KMS-11 (cell line): ENCODE results near the gene RAMP1.

Experiments used
- H2AFZ ChIP-seq: fragments of 200-600 bp; sonication (generic); 2 replicates; pipeline ENCODE4 v1.6.1; 2016; ENCODE audit warnings: antibody characterized with exemption, mixed run types, low read depth
- H3K27ac ChIP-seq: fragments of 200-600 bp; sonication (generic); 2 replicates; pipeline ENCODE4 v1.6.1; 2016; ENCODE audit warnings: mild to moderate bottlenecking, mixed run types
- H3K27me3 ChIP-seq: fragments of 200-600 bp; sonication (generic); 2 replicates; pipeline ENCODE4 v1.6.1; 2017; ENCODE audit warnings: mild to moderate bottlenecking, low read depth, mixed run types, moderate library complexity; ENCODE audit not compliant: insufficient read depth
- H3K36me3 ChIP-seq: fragments of 200-600 bp; sonication (generic); 2 replicates; pipeline ENCODE4 v1.6.1; 2017; ENCODE audit warnings: mild to moderate bottlenecking, mixed run types; ENCODE audit not compliant: insufficient read depth
- H3K4me1 ChIP-seq: fragments of 200-600 bp; sonication (generic); 2 replicates; pipeline ENCODE4 v1.6.1; 2016; ENCODE audit warnings: mild to moderate bottlenecking, low read depth, mixed run types; ENCODE audit not compliant: poor library complexity, severe bottlenecking
- H3K4me2 ChIP-seq: fragments of 200-600 bp; sonication (generic); 2 replicates; pipeline ENCODE4 v1.7.0; 2016; ENCODE audit warnings: mild to moderate bottlenecking, mixed run types
- H3K4me3 ChIP-seq: fragments of 200-600 bp; sonication (generic); IDR thresholded peaks from 2 replicates; pipeline ENCODE4 v1.6.1; 2017; ENCODE audit warnings: low read depth, low read length, mixed read lengths; ENCODE audit not compliant: insufficient read depth
- H3K79me2 ChIP-seq: fragments of 200-600 bp; sonication (generic); 2 replicates; pipeline ENCODE4 v1.6.1; 2016; ENCODE audit warnings: low read depth, mixed run types; ENCODE audit not compliant: insufficient read depth
- H3K9ac ChIP-seq: fragments of 200-600 bp; sonication (generic); 2 replicates; pipeline ENCODE4 v1.6.1; 2016; ENCODE audit warnings: mild to moderate bottlenecking, mixed run types
- H4K20me1 ChIP-seq: fragments of 200-600 bp; sonication (generic); 2 replicates; pipeline ENCODE4 v1.6.1; 2016; ENCODE audit warnings: mild to moderate bottlenecking, mixed run types; ENCODE audit not compliant: insufficient read depth
- CTCF ChIP-seq: fragments of 200-600 bp; sonication (generic); conservative IDR thresholded peaks from 2 replicates; pipeline ENCODE4 v1.6.1; 2017; ENCODE audit warnings: low read depth, mild to moderate bottlenecking, antibody characterized with exemption, low read length, moderate library complexity, mixed read lengths

Gene RAMP1

GRCh38 chr2:237892478-237892877 lies 33.1 kb downstream of the RAMP1 start:
- Histone ChIP-seq H3K36me3 (no peaks in the 10 kb centered on the region), H4K20me1 (no peaks in the 10 kb centered on the region), H2AFZ (no peak overlapping the region), H3K27me3 (no peaks in the 10 kb centered on the region), H3K27ac (no peak overlapping the region), H3K79me2 (no peaks in the 10 kb centered on the region), H3K4me3 (no peak overlapping the region), H3K4me1 (no peaks in the 10 kb centered on the region), H3K9ac (no peak overlapping the region), H3K4me2 (no peak overlapping the region)
- no peak for TF ChIP-seq CTCF

GRCh38 chr2:237892984-237893595 lies 33.7 kb downstream of the RAMP1 start:
- TF ChIP-seq CTCF = no peak
- Histone ChIP-seq H3K4me1 (no peaks in the 10 kb centered on the region), H3K4me3 (no peak overlapping the region), H3K9ac (no peak overlapping the region), H3K27me3 (no peaks in the 10 kb centered on the region), H2AFZ (no peak overlapping the region), H3K4me2 (no peak overlapping the region), H4K20me1 (no peaks in the 10 kb centered on the region), H3K27ac (no peak overlapping the region), H3K36me3 (no peaks in the 10 kb centered on the region), H3K79me2 (no peaks in the 10 kb centered on the region)

GRCh38 chr2:237894396-237894979 lies 35.1 kb downstream of the RAMP1 start:
- no peak overlapping the region for H3K27ac ChIP-seq
- H4K20me1 ChIP-seq = no peaks in the 10 kb centered on the region
- TF ChIP-seq CTCF = no peak
- no peak overlapping the region for H3K9ac ChIP-seq
- H3K4me2 ChIP-seq = no peak overlapping the region
- H3K4me1 ChIP-seq = no peaks in the 10 kb centered on the region
- H3K79me2 ChIP-seq = no peaks in the 10 kb centered on the region
- no peak overlapping the region for H3K4me3 ChIP-seq
- no peak overlapping the region for H2AFZ ChIP-seq
- H3K36me3 ChIP-seq = no peaks in the 10 kb centered on the region
- no peaks in the 10 kb centered on the region for H3K27me3 ChIP-seq

- H3K27me3 ChIP-seq = no peaks in the 10 kb centered on the region
- H4K20me1 ChIP-seq = no peaks in the 10 kb centered on the region
- no peaks in the 10 kb centered on the region for H3K36me3 ChIP-seq
- no peaks in the 10 kb centered on the region for H3K79me2 ChIP-seq
- no peak overlapping the region for H3K4me2 ChIP-seq
- no peak overlapping the region for H3K9ac ChIP-seq
- no peaks in the 10 kb centered on the region for H3K4me1 ChIP-seq
- TF ChIP-seq CTCF = no peak
- no peak overlapping the region for H2AFZ ChIP-seq
- H3K4me3 ChIP-seq = no peak overlapping the region
- no peak overlapping the region for H3K27ac ChIP-seq
Observed at GRCh38 chr2:237894986-237895543, 35.6 kb downstream of the RAMP1 start.
